Measurements from ENCODE around the gene SLC22A4.

SLC22A4 gene

GRCh38 chr5:132370181-132370970 is 76.2 kb downstream of the SLC22A4 start:
- peak overlapping the region; percentile 65 to 71 for H3K4me3 ChIP-seq
- H3K9me3 ChIP-seq, result no peaks in the 10 kb centered on the region
- intact Hi-C loops (cut with DNase I; ENCODE audit: low total_unique reads), result no loop called here
- H3K36me3 ChIP-seq, result no peaks in the 10 kb centered on the region
- peak in 1 of 2 donors; percentile 73 for DNase-seq
- H3K27me3 ChIP-seq, result no peaks in the 10 kb centered on the region
- peaks cover 3 to 45% (median 23%) of the 10 kb centered on the region in 4 donors for H3K4me1 ChIP-seq
- TF ChIP-seq CTCF (IDR thresholded peaks at IDR 0.05), result no peak
- H3K27ac ChIP-seq, result peak overlapping the region; percentile 79 to 88

GRCh38 chr5:132370971-132371602 is 76.9 kb downstream of the SLC22A4 start:
- intact Hi-C loops (cut with DNase I; ENCODE audit: low total_unique reads), result no loop called here
- H3K9me3 ChIP-seq, result no peaks in the 10 kb centered on the region
- TF ChIP-seq CTCF (IDR thresholded peaks at IDR 0.05), result no peak
- H3K36me3 ChIP-seq, result no peaks in the 10 kb centered on the region
- peak overlapping the region; percentile 65 to 71 for H3K4me3 ChIP-seq
- peak overlapping the region in 1 of 2 donors; percentile 88 for H3K27ac ChIP-seq
- DNase-seq, result no peak
- H3K27me3 ChIP-seq, result no peaks in the 10 kb centered on the region
- peaks cover 3 to 45% (median 23%) of the 10 kb centered on the region in 4 donors for H3K4me1 ChIP-seq

GRCh38 chr5:132371603-132371994 is 77.4 kb downstream of the SLC22A4 start:
- H3K27ac ChIP-seq, result peak overlapping the region in 1 of 2 donors; percentile 88
- H3K9me3 ChIP-seq, result no peaks in the 10 kb centered on the region
- DNase-seq, result no peak
- no peak for TF ChIP-seq CTCF (IDR thresholded peaks at IDR 0.05)
- peak overlapping the region in 1 of 2 donors; percentile 65 for H3K4me3 ChIP-seq
- intact Hi-C loops (cut with DNase I; ENCODE audit: low total_unique reads), result no loop called here
- H3K4me1 ChIP-seq, result peaks cover 3 to 49% (median 25%) of the 10 kb centered on the region in 4 donors
- no peaks in the 10 kb centered on the region for H3K27me3 ChIP-seq
- no peaks in the 10 kb centered on the region for H3K36me3 ChIP-seq

- Histone ChIP-seq H3K27ac (peak overlapping the region in 1 of 2 donors; percentile 88), H3K9me3 (no peaks in the 10 kb centered on the region), H3K27me3 (no peaks in the 10 kb centered on the region), H3K36me3 (no peaks in the 10 kb centered on the region), H3K4me3 (no peak overlapping the region), H3K4me1 (peaks cover 3 to 50% (median 28%) of the 10 kb centered on the region in 4 donors)
- intact Hi-C loops (cut with DNase I; ENCODE audit: low total_unique reads), result no loop called here
- no peak for DNase-seq
- TF ChIP-seq CTCF (IDR thresholded peaks at IDR 0.05), result no peak
These were observed 77.9 kb downstream of the SLC22A4 start for GRCh38 chr5:132372127-132372526.

- no peak for DNase-seq
- Histone ChIP-seq H3K4me1 (peaks cover 3 to 49% (median 31%) of the 10 kb centered on the region in 4 donors), H3K27me3 (no peaks in the 10 kb centered on the region), H3K36me3 (no peaks in the 10 kb centered on the region), H3K9me3 (no peaks in the 10 kb centered on the region), H3K27ac (no peak overlapping the region), H3K4me3 (no peak overlapping the region)
- intact Hi-C loops (cut with DNase I; ENCODE audit: low total_unique reads), result no loop called here
- TF ChIP-seq CTCF (IDR thresholded peaks at IDR 0.05), result no peak
These were observed 78.3 kb downstream of the SLC22A4 start for GRCh38 chr5:132372542-132372941.

All from tibial artery (tissue), 4 donors.